GM23248 (cell line): ENCODE results near the gene SLC1A3. TPM values are rescaled to one million over a fixed set of nuclear protein-coding genes. Genes with fewer than 3 reads are reported as not detected.

Source experiments
- DNase-seq: peaks from one replicate; pipeline ENCODE4 v3.0.0-alpha.2; 2015
- H2AFZ ChIP-seq: fragments of 200-600 bp; sonication (generic); 2 replicates; pipeline ENCODE4 v1.6.1; 2016; ENCODE audit warnings: antibody characterized with exemption
- H3F3A ChIP-seq: fragments of 200-600 bp; sonication (generic); 2 replicates; pipeline ENCODE4 v1.6.1; 2016; ENCODE audit warnings: mild to moderate bottlenecking, antibody characterized with exemption, mixed run types; ENCODE audit not compliant: insufficient read depth
- H3K27ac ChIP-seq: fragments of 200-600 bp; sonication (generic); 2 replicates; pipeline ENCODE4 v1.5.1; 2016; ENCODE audit warnings: mild to moderate bottlenecking
- H3K27me3 ChIP-seq: fragments of 200-600 bp; sonication (generic); replicated peaks from 2 replicates; pipeline ENCODE4 v1.6.1; 2016; ENCODE audit warnings: mild to moderate bottlenecking; ENCODE audit not compliant: insufficient read depth
- H3K36me3 ChIP-seq: fragments of 200-600 bp; sonication (generic); 2 replicates; pipeline ENCODE4 v1.6.1; 2016; ENCODE audit warnings: low read depth, mild to moderate bottlenecking
- H3K4me1 ChIP-seq: fragments of 200-600 bp; sonication (generic); 2 replicates; pipeline ENCODE4 v1.6.1; 2016; ENCODE audit warnings: mild to moderate bottlenecking; ENCODE audit not compliant: insufficient read depth
- H3K4me2 ChIP-seq: fragments of 200-600 bp; sonication (generic); one replicate; pipeline ENCODE4 v1.6.1; 2016; ENCODE audit warnings: mild to moderate bottlenecking; ENCODE audit not compliant: unreplicated experiment
- H3K4me3 ChIP-seq: fragments of 200-600 bp; sonication (generic); 2 replicates; pipeline ENCODE4 v1.5.1; 2016; ENCODE audit warnings: mild to moderate bottlenecking
- H3K79me2 ChIP-seq: fragments of 200-600 bp; sonication (generic); 2 replicates; pipeline ENCODE4 v1.6.1; 2016; ENCODE audit warnings: mild to moderate bottlenecking; ENCODE audit not compliant: insufficient read depth
- H3K9ac ChIP-seq: fragments of 200-600 bp; sonication (generic); 2 replicates; pipeline ENCODE4 v1.6.1; 2016; ENCODE audit warnings: mild to moderate bottlenecking
- H3K9me2 ChIP-seq: fragments of 200-600 bp; sonication (generic); 2 replicates; pipeline ENCODE4 v1.6.1; 2016; ENCODE audit warnings: mixed run types, mild to moderate bottlenecking, moderate library complexity; ENCODE audit not compliant: insufficient read depth
- H3K9me3 ChIP-seq: fragments of 200-600 bp; sonication (generic); one replicate; pipeline ENCODE4 v1.6.1; 2017; ENCODE audit warnings: low read depth
- H4K20me1 ChIP-seq: fragments of 200-600 bp; sonication (generic); 2 replicates; pipeline ENCODE4 v1.6.0; 2016; ENCODE audit not compliant: insufficient read depth
- EZH2 ChIP-seq: fragments of 200-600 bp; sonication (generic); IDR thresholded peaks from 2 replicates; pipeline ENCODE4 v1.6.1; 2018; ENCODE audit warnings: antibody characterized with exemption, mild to moderate bottlenecking; ENCODE audit not compliant: insufficient read depth, poor library complexity, severe bottlenecking
- EZH2phosphoT487 ChIP-seq: fragments of 200-600 bp; sonication (generic); IDR thresholded peaks from 2 replicates; pipeline ENCODE4 v1.6.1; 2018; ENCODE audit warnings: antibody characterized with exemption, moderate library complexity, mild to moderate bottlenecking, low read depth; ENCODE audit not compliant: insufficient read depth
- WGBS, 2 experiments: methylation state at CpG; one replicate each; pipeline ENCODE4 v1.1.6; 2015 to 2017; ENCODE audit warnings: low lambda C conversion rate in 2 of 2, low coverage in 1 of 2; ENCODE audit errors: missing lambda C conversion rate in 2 of 2; 5-methylcytosine and 5-hydroxymethylcytosine counted together
- in situ Hi-C: fragments of 300-500 bp; cut with MboI; formaldehyde crosslinking; loops from 2 replicates; pipeline ENCODE4 v1.15.0; 2020
- polyA plus RNA-seq: library from polyadenylated mRNA; unstranded; fragments of >200 nt; fragmentation: Nextera tagmentation; extraction: Ambion mirVana; gene quantifications from 2 replicates; pipeline ENCODE4 v1.2.1, GENCODE V29; 2016
- total RNA-seq: library from RNA; depleted of rRNA; stranded (reverse); fragments of >200 nt; shearing (Covaris generic); gene quantifications from 2 replicates; pipeline ENCODE4 v1.2.3, GENCODE V29; 2014

SLC1A3 gene
- total and polyA plus RNA-seq, 2 experiments from 2014 or later, result 1.7 to 2.5 TPM

GRCh38 chr5:36706662-36707061 is 100.3 kb downstream of the SLC1A3 start:
- H2AFZ ChIP-seq, result no peak overlapping the region
- no peaks in the 10 kb centered on the region for H3K9me3 ChIP-seq
- TF ChIP-seq EZH2phosphoT487 (no peak), EZH2 (no peak)
- H3K79me2 ChIP-seq, result no peaks in the 10 kb centered on the region
- H3K4me3 ChIP-seq, result no peak overlapping the region
- in situ Hi-C loops, result no loop called here
- H3K27me3 ChIP-seq, result peaks cover 13% of the 10 kb centered on the region; the same call in 1 of the 2 replicates
- no peaks in the 10 kb centered on the region for H4K20me1 ChIP-seq
- H3K36me3 ChIP-seq, result no peaks in the 10 kb centered on the region
- H3K9me2 ChIP-seq, result no peaks in the 10 kb centered on the region
- H3K9ac ChIP-seq, result no peak overlapping the region
- H3K4me2 ChIP-seq, result no peak overlapping the region
- DNase-seq, result no peak
- no peak overlapping the region for H3K27ac ChIP-seq
- H3K4me1 ChIP-seq, result no peaks in the 10 kb centered on the region
- 2 to 5% methylated on average over 4 of the region's 4 CpGs for WGBS, 2 experiments
- H3F3A ChIP-seq, result no peaks in the 10 kb centered on the region

DNA sequence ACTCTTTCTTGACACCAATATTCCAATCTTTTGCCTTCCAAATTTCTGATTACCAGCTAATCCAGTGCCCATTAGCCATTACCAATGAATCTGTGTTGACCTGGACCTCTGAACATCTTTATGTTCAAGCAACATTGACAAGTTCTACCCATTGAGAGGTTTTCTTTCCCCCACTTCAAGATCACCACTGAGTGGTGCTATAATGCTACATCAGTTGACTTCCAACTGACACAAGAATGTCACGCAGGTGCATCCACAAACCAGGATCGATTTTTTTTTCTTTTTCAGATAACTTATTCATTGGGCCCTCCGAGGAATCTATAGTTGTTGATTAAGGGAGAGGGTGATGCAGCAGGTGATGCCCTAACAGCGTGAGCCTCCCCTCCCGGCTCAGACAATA is 102.6 kb downstream of the SLC1A3 start:
- 64 to 69% methylated on average over 5 of the region's 5 CpGs for WGBS, 2 experiments
- no peak overlapping the region for H3K27ac ChIP-seq
- TF ChIP-seq EZH2phosphoT487, result no peak
- no peaks in the 10 kb centered on the region for H3K79me2 ChIP-seq
- no peaks in the 10 kb centered on the region for H3K36me3 ChIP-seq
- H2AFZ ChIP-seq, result no peak overlapping the region
- H3K4me1 ChIP-seq, result no peaks in the 10 kb centered on the region
- H3K4me2 ChIP-seq, result no peak overlapping the region
- peaks cover 12% of the 10 kb centered on the region for H3K27me3 ChIP-seq
- H3K4me3 ChIP-seq, result no peak overlapping the region
- no peak overlapping the region for H3K9ac ChIP-seq
- H3K9me3 ChIP-seq, result no peaks in the 10 kb centered on the region
- H3F3A ChIP-seq, result no peaks in the 10 kb centered on the region
- no peaks in the 10 kb centered on the region for H4K20me1 ChIP-seq
- in situ Hi-C loops, result no loop called here
- no peak for DNase-seq
- no peaks in the 10 kb centered on the region for H3K9me2 ChIP-seq

- no peaks in the 10 kb centered on the region for H3K79me2 ChIP-seq
- H3K36me3 ChIP-seq, result no peaks in the 10 kb centered on the region
- no peaks in the 10 kb centered on the region for H4K20me1 ChIP-seq
- H3K27ac ChIP-seq, result no peak overlapping the region
- no peaks in the 10 kb centered on the region for H3K9me3 ChIP-seq
- no peaks in the 10 kb centered on the region for H3K4me1 ChIP-seq
- no peak overlapping the region for H3K4me3 ChIP-seq
- H3K9ac ChIP-seq, result no peak overlapping the region
- in situ Hi-C loops, result no loop called here
- no peaks in the 10 kb centered on the region for H3F3A ChIP-seq
- no peak overlapping the region for H3K4me2 ChIP-seq
- H2AFZ ChIP-seq, result no peak overlapping the region
- no peaks in the 10 kb centered on the region for H3K9me2 ChIP-seq
- 43 to 49% methylated on average over 3 of the region's 3 CpGs for WGBS, 2 experiments
- TF ChIP-seq EZH2phosphoT487 (no peak), EZH2 (no peak)
- peaks cover 12% of the 10 kb centered on the region for H3K27me3 ChIP-seq
- DNase-seq, result no peak
Measured at GRCh38 chr5:36710039-36710438, 103.6 kb downstream of the SLC1A3 start.

- Histone ChIP-seq H4K20me1 (no peaks in the 10 kb centered on the region), H3K4me2 (no peak overlapping the region), H3K79me2 (no peaks in the 10 kb centered on the region), H3F3A (no peaks in the 10 kb centered on the region), H3K4me1 (no peaks in the 10 kb centered on the region), H3K9ac (no peak overlapping the region), H3K36me3 (no peaks in the 10 kb centered on the region), H3K4me3 (no peak overlapping the region), H3K9me2 (no peaks in the 10 kb centered on the region), H2AFZ (no peak overlapping the region), H3K27ac (no peak overlapping the region), H3K9me3 (no peaks in the 10 kb centered on the region), H3K27me3 (peaks cover 12% of the 10 kb centered on the region)
- no peak for DNase-seq
- in situ Hi-C loops, result no loop called here
- TF ChIP-seq EZH2 (no peak), EZH2phosphoT487 (no peak)
- 60 to 63% methylated on average over 3 of the region's 3 CpGs for WGBS, 2 experiments
Measured at GRCh38 chr5:36712706-36713105, 106.3 kb downstream of the SLC1A3 start.

- in situ Hi-C loops, result no loop called here
- H3K9me2 ChIP-seq, result no peaks in the 10 kb centered on the region
- no peak for DNase-seq
- H4K20me1 ChIP-seq, result no peaks in the 10 kb centered on the region
- H3F3A ChIP-seq, result no peaks in the 10 kb centered on the region
- no peaks in the 10 kb centered on the region for H3K4me1 ChIP-seq
- no peaks in the 10 kb centered on the region for H3K79me2 ChIP-seq
- H2AFZ ChIP-seq, result no peak overlapping the region
- TF ChIP-seq EZH2phosphoT487 (no peak), EZH2 (no peak)
- 39 to 45% methylated on average over 2 of the region's 2 CpGs for WGBS, 2 experiments
- H3K9ac ChIP-seq, result no peak overlapping the region
- no peaks in the 10 kb centered on the region for H3K36me3 ChIP-seq
- H3K4me3 ChIP-seq, result no peak overlapping the region
- H3K27ac ChIP-seq, result no peak overlapping the region
- no peak overlapping the region for H3K4me2 ChIP-seq
- H3K27me3 ChIP-seq, result peaks cover 20% of the 10 kb centered on the region
- H3K9me3 ChIP-seq, result no peaks in the 10 kb centered on the region
Measured at GRCh38 chr5:36713541-36713940, 107.1 kb downstream of the SLC1A3 start.
